ENCODE measurements around the gene RAB35. TPM values are rescaled to one million over a fixed set of nuclear protein-coding genes. Genes with fewer than 3 reads are reported as not detected.

RAB35 gene
- total RNA-seq, 1 donor from 2014 or later = 58.7 TPM

GRCh38 chr12:120139958-120140357 is 23.4 kb upstream of the RAB35 start:
- Histone ChIP-seq H3K4me3 (no peak overlapping the region), H3K4me1 (no peaks in the 10 kb centered on the region), H3K36me3 (peaks cover 100% of the 10 kb centered on the region), H3K27me3 (no peaks in the 10 kb centered on the region), H3K27ac (no peak overlapping the region), H3K9me3 (no peaks in the 10 kb centered on the region)
- no peak for ATAC-seq
- intact Hi-C loops (cut with DNase I) = no loop called here
- no peak for DNase-seq
- TF ChIP-seq CTCF (IDR thresholded peaks at IDR 0.05) = no peak

GRCh38 chr12:120138366-120138765 is 21.8 kb upstream of the RAB35 start:
- Histone ChIP-seq H3K27me3 (no peaks in the 10 kb centered on the region), H3K4me3 (no peak overlapping the region), H3K9me3 (no peaks in the 10 kb centered on the region), H3K27ac (no peak overlapping the region), H3K36me3 (peaks cover 100% of the 10 kb centered on the region), H3K4me1 (no peaks in the 10 kb centered on the region)
- intact Hi-C loops (cut with DNase I) = no loop called here
- ATAC-seq = no peak
- no peak for TF ChIP-seq CTCF (IDR thresholded peaks at IDR 0.05)
- DNase-seq = no peak

GRCh38 chr12:120137833-120138232 is 21.3 kb upstream of the RAB35 start:
- H3K27ac ChIP-seq = no peak overlapping the region
- H3K4me1 ChIP-seq = no peaks in the 10 kb centered on the region
- H3K4me3 ChIP-seq = no peak overlapping the region
- no peaks in the 10 kb centered on the region for H3K27me3 ChIP-seq
- peaks cover 100% of the 10 kb centered on the region for H3K36me3 ChIP-seq
- ATAC-seq (no peak), DNase-seq (no peak)
- H3K9me3 ChIP-seq = no peaks in the 10 kb centered on the region
- no peak for TF ChIP-seq CTCF (IDR thresholded peaks at IDR 0.05)
- intact Hi-C loops (cut with DNase I) = no loop called here

GRCh38 chr12:120136093-120136770 is 19.7 kb upstream of the RAB35 start:
- Histone ChIP-seq H3K27me3 (no peaks in the 10 kb centered on the region), H3K27ac (no peak overlapping the region), H3K9me3 (no peaks in the 10 kb centered on the region), H3K4me1 (no peaks in the 10 kb centered on the region), H3K4me3 (no peak overlapping the region), H3K36me3 (peaks cover 100% of the 10 kb centered on the region)
- no peak for TF ChIP-seq CTCF (IDR thresholded peaks at IDR 0.05)
- intact Hi-C loops (cut with DNase I) = no loop called here
- DNase-seq (no peak), ATAC-seq (no peak)

GRCh38 chr12:120134307-120134980 is 17.9 kb upstream of the RAB35 start:
- no peaks in the 10 kb centered on the region for H3K9me3 ChIP-seq
- no peaks in the 10 kb centered on the region for H3K4me1 ChIP-seq
- intact Hi-C loops (cut with DNase I) = no loop called here
- ATAC-seq (no peak), DNase-seq (no peak)
- no peak for TF ChIP-seq CTCF (IDR thresholded peaks at IDR 0.05)
- H3K36me3 ChIP-seq = peaks cover 100% of the 10 kb centered on the region
- no peaks in the 10 kb centered on the region for H3K27me3 ChIP-seq
- no peak overlapping the region for H3K4me3 ChIP-seq
- no peak overlapping the region for H3K27ac ChIP-seq
